ENCODE data around the gene C1QTNF5. TPM values are rescaled to one million over a fixed set of nuclear protein-coding genes. Genes with fewer than 3 reads are reported as not detected.

The C1QTNF5 gene
- polyA plus RNA-seq, 2 of the 4 experiments (the other 2 are of a cell fraction) = not detected

DNA sequence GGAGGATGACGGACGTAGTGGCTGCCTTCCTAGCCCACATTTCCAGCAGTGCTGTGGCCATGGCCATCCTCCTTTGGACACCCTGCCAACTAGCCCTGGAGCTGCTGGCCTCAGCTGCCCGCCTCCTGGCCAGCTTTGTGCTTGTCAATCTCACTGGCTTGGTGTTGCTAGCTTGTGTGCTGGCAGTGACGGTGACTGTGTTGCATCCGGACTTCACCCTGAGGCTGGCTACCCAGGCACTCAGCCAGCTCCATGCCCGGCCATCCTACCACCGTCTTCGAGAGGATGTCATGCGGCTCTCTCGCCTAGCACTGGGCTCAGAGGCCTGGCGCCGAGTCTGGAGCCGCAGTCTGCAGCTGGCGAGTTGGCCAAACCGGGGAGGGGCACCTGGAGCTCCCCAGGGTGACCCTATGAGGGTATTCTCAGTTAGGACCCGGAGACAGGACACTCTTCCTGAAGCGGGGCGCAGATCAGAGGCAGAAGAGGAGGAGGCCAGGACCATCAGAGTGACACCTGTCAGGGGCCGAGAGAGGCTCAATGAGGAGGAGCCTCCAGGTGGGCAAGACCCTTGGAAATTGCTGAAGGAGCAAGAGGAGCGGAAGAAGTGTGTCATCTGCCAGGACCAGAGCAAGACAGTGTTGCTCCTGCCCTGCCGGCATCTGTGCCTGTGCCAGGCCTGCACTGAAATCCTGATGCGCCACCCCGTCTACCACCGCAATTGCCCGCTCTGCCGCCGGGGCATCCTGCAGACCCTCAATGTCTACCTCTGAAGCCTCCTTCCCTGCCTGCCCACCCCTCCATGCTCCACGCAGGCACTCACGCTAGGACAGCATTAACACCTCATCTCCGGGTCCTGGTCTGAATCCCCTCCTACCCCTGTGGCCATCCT lies 4.8 kb downstream of the C1QTNF5 start (continued):
- TF ChIP-seq, protein P1, sequence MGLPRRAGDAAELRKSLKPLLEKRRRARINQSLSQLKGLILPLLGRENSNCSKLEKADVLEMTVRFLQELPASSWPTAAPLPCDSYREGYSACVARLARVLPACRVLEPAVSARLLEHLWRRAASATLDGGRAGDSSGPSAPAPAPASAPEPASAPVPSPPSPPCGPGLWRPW (IDR thresholded peaks at IDR 0.05) = no peak

DNA sequence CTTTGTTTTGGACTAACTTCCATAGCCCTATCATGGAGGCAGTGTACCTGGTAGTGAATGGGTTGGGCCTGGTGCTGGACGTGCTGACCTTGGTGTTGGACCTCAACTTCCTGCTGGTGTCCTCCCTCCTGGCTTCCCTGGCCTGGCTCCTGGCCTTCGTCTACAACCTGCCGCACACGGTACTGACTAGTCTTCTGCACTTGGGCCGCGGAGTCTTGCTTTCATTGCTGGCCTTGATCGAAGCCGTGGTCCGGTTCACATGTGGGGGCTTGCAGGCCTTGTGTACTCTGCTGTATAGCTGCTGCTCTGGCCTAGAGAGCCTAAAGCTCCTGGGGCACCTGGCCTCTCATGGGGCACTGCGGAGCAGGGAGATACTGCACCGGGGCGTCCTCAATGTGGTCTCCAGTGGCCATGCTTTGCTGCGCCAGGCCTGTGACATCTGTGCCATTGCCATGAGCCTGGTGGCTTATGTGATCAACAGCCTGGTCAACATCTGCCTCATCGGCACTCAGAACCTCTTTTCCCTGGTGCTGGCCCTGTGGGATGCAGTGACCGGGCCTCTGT lies 5.5 kb downstream of the C1QTNF5 start:
- peak overlapping the region; percentile 79 to 94 for H3K27ac ChIP-seq
- FAIRE-seq (no peak), DNase-seq (ENCODE audit: low read depth in 1 of 2, low spot score in 1 of 2) (no peak), ATAC-seq (no peak)
- WGBS (ENCODE audit: missing lambda C conversion rate) = 79% methylated on average over 12 of the region's 15 CpGs
- H3K9me3 ChIP-seq = no peaks in the 10 kb centered on the region
- H3K4me3 ChIP-seq = peak overlapping the region; percentile 72
- no peak for TF ChIP-seq ZSCAN20 (CRISPR knock-in tag; IDR thresholded peaks at IDR 0.05)
- TF ChIP-seq, protein P2, sequence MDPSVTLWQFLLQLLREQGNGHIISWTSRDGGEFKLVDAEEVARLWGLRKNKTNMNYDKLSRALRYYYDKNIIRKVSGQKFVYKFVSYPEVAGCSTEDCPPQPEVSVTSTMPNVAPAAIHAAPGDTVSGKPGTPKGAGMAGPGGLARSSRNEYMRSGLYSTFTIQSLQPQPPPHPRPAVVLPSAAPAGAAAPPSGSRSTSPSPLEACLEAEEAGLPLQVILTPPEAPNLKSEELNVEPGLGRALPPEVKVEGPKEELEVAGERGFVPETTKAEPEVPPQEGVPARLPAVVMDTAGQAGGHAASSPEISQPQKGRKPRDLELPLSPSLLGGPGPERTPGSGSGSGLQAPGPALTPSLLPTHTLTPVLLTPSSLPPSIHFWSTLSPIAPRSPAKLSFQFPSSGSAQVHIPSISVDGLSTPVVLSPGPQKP (IDR thresholded peaks at IDR 0.05; ENCODE audit: low read depth, low read length) = no peak
- ChIA-PET CTCF (interaction anchor here (0.9 to 7.7 kb wide), 5 partner anchors 12 to 46 kb away, joined by 3 to 123 read pairs (median 8); partner anchors contain the start of gene USP2), POLR2A (no interaction called here)
- H3K4me2 ChIP-seq = peak overlapping the region; percentile 79
- H3K4me1 ChIP-seq = peaks cover 19% of the 10 kb centered on the region

GRCh38 chr11:119334174-119334930 lies 6.3 kb downstream of the C1QTNF5 start, which contains the start of gene RNF26:
RNF26 (plus strand) TSS chr11:119334527; CDS start chr11:119335123, 596 bp downstream.
- Histone ChIP-seq H3K4me2 (peak within 1 kb of the TSS; percentile 79), H3K4me3 (peak within 1 kb of the TSS; percentile 72), H3K27ac (peak within 1 kb of the TSS; percentile 79 to 94), H3K9me3 (no peaks in the 10 kb centered on the region), H3K4me1 (peaks cover 19% of the 10 kb centered on the region)
- ATAC-seq (peak; percentile 81 to 89), DNase-seq (ENCODE audit: low read depth in 1 of 2, low spot score in 1 of 2) (peak; percentile 96 to 97), FAIRE-seq (no peak)
- TF ChIP-seq FOXS1 (CRISPR knock-in tag; IDR thresholded peaks at IDR 0.05) (no peak), JUN (IDR thresholded peaks at IDR 0.05) (peak in 1 of 2 experiments; percentile 65; a peak in 1 of 5 replicates), PHF8 (IDR thresholded peaks at IDR 0.05; ENCODE audit: borderline replicate concordance, low read depth) (0 out of 2 replicates have a peak, but pooled peaks have one; percentile 49), KDM5A (IDR thresholded peaks at IDR 0.05) (peak; percentile 96), RFX5 (IDR thresholded peaks at IDR 0.05) (0 out of 2 replicates have a peak, but pooled peaks have one; percentile 45), HOXB5 (CRISPR knock-in tag; IDR thresholded peaks at IDR 0.05) (no peak), ESRRA (IDR thresholded peaks at IDR 0.05; ENCODE audit: borderline replicate concordance, low read length) (no peak), ZNF302 (CRISPR knock-in tag; IDR thresholded peaks at IDR 0.05) (no peak), FOSB (CRISPR knock-in tag; IDR thresholded peaks at IDR 0.05) (no peak), RNF2 (IDR thresholded peaks at IDR 0.05; ENCODE audit: borderline replicate concordance, low read depth) (no peak), POLR2A (IDR thresholded peaks at IDR 0.05; ENCODE audit: low read length) (peak; percentile 53), HDAC2 (IDR thresholded peaks at IDR 0.05) (0 out of 2 replicates have a peak, but pooled peaks have one; percentile 55), ZC3H11A (IDR thresholded peaks at IDR 0.05) (no peak)
- TF ChIP-seq, protein P3, sequence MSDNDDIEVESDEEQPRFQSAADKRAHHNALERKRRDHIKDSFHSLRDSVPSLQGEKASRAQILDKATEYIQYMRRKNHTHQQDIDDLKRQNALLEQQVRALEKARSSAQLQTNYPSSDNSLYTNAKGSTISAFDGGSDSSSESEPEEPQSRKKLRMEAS (IDR thresholded peaks at IDR 0.05) = peak; percentile 32; the same call in 1 of the 2 replicates
- POLR2A ChIA-PET = no interaction called here
- WGBS (ENCODE audit: missing lambda C conversion rate) = under 1% methylated on average over 34 of the region's 54 CpGs
- CTCF ChIA-PET = interaction anchor here (0.7 to 7.7 kb wide), 4 partner anchors 12 to 40 kb away, joined by 3 to 123 read pairs (median 36); no protein-coding TSS in a partner anchor
